Iris pigment epithelial cell (primary cell): ENCODE data around the gene CNTRL.
"Not testable (repeated sequence)": the region's sequence is repeated elsewhere in the genome, so short reads cannot be mapped to it uniquely, and the experiment has no call there.

Experiments
- DNase-seq: peaks from one replicate; pipeline ENCODE4 v3.0.0-alpha.2; 2011; ENCODE audit warnings: low read depth

Gene CNTRL

GRCh38 chr9:121179373-121179721 lies 104.6 kb downstream of the CNTRL start:
- not testable (repeated sequence) for DNase-seq

DNA sequence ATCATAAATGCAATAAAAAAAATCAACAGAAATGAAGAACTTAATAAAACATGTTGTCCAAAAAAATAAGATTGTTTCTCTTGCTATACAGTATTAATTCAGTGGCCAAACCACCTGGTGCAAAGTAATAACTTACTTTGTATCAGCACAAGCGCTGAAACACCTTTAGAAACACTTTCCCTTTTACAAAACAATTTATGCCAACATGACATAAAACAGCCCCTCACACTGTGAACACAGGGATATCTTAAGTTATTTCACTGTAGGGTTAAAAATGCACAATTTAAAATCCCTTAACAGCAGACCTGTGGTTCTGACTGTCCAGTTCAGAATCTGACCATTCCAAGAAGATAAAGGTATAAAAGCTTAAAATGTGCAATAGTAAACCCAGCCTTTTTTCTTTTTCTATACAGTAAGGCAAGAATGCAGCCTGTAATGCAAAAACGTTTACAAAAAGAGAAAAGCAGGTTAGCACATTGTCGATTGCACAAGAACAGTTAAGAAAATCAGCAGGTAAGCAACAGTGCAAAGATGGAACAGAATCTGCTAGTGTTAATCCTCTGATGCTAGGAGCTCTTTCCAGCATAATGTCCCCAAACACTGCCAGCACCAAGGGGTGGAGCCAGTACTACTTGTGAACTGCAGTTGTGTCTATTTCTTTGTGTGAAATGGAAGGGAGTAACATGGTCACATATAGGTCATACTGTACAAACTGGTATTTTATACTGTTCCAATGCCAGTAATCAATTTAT lies 105.4 kb downstream of the CNTRL start:
- DNase-seq, result no peak

DNA sequence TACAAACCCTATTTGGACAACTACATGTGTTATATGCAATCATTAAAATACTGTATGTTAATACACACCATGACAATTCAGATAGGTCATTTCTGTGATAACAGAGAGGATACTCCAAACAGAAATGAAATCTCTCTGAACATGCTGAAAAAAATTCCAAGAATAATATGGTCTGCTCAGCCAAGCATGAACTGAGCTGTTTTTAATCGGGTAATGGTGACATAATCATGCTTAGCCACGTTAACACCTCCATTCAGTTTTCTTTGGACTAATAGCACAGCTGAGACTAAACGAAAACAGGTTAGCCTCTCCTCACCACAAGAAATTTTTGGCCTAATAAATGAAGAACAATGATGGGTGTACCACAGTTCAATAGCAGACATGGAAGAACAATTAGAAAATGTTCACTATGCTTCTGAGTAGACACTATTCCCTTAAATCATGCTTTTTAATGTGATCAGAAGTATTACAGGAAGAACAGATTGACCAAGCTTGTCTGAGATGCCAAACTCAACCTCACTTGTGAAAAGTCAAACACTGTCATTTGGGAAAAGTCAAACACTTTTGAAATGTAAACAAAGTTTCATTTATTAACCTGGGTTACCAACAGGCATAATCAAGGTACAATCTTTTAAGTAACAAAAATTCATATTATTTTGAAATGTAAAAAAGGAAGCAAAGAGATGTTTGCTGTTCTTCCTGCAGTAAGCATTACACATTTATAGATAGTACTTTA lies 107.5 kb downstream of the CNTRL start:
- no peak for DNase-seq

DNA sequence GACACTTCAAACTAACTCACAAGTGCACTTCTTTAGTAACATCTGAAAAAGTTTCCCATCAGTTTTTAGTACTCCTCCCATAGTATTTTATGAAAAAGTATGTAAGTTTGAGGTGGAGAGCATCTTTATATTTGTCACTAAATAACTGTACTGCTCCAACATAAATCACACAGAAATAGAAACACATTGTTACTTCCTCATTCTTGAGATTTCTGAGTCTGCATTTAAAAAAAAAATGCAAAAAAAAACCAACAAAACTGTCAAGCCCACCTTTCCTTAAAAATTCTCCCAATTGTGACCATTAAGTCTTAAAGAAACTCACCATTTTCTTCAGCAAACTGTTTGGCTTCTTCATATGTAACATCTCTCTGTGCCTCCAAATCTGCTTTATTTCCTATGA lies 108.2 kb downstream of the CNTRL start:
- DNase-seq, result no peak

GRCh38 chr9:121183666-121184423 lies 109.1 kb downstream of the CNTRL start:
- DNase-seq, result no peak

- no peak for DNase-seq
Measured at GRCh38 chr9:121184463-121184862, 109.7 kb downstream of the CNTRL start.

DNA sequence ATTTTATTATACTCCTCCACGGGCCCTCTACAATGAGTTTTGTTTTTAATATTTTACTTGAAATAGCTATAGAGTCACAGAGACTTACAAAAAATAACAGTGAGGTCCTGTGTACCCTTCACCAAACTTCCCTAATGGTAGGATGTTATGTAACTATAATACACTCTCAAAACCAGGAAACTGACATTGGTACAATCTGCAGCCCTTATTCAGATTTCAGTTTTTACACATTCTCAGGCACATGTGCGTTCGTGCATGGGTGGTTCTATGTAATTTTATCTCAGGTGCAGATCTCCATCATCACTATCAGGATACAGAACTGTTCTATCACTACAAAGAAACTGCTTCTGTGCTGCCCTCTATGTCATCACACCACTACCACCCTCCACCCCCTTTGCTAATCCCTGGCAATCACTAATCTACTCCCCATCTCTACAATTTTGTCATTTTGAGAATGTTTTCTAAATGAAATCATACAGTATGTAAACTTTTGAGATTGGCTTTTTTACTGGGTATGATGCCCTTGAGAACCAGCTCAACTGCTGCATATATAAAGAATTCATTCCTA lies 110.5 kb downstream of the CNTRL start:
- no peak for DNase-seq

- no peak for DNase-seq
Measured at GRCh38 chr9:121185774-121186403, 111.1 kb downstream of the CNTRL start.

GRCh38 chr9:121187636-121188305 lies 113.0 kb downstream of the CNTRL start:
- peak; percentile 49 for DNase-seq

- no peak for DNase-seq
Measured at GRCh38 chr9:121189006-121189405, 114.3 kb downstream of the CNTRL start.

DNA sequence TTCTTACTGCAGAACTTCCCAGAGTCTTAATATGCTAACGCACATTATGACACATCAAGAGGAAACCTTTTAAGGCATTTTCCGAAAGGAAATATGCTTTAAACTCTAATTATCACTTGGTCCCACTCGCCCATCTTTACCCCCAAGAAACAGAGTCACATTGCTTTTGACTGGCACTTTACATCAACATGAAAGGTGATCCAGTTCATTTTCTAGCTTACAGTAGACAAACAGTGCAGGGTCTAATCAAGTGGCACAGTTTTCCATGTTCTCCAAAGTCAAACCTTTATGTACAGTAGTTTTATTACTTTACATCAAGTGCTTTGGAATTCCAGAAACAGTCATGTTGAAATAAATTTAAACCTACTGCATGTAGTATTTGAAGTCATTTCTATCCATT lies 114.9 kb downstream of the CNTRL start:
- DNase-seq, result no peak

DNA sequence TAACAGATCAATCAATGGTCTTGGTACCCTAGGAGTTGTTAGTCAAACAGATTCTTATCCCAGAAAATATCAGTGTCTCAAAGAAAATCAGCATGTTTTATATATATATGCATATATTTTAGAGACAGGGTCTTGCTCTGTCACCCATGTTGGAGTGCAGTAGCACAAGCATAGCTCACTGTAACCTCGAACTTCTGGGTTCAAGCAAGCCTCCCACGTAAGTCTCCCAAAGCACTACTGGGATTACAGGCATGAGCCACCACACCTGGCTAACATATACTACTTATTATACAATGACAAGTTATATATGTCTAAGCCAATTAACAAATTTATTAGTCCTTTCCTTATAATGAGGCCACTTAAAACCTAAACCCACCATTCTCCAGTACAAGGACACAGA lies 116.5 kb downstream of the CNTRL start:
- DNase-seq, result no peak

- DNase-seq, result no peak
Measured at GRCh38 chr9:121192518-121192917, 117.8 kb downstream of the CNTRL start.

DNA sequence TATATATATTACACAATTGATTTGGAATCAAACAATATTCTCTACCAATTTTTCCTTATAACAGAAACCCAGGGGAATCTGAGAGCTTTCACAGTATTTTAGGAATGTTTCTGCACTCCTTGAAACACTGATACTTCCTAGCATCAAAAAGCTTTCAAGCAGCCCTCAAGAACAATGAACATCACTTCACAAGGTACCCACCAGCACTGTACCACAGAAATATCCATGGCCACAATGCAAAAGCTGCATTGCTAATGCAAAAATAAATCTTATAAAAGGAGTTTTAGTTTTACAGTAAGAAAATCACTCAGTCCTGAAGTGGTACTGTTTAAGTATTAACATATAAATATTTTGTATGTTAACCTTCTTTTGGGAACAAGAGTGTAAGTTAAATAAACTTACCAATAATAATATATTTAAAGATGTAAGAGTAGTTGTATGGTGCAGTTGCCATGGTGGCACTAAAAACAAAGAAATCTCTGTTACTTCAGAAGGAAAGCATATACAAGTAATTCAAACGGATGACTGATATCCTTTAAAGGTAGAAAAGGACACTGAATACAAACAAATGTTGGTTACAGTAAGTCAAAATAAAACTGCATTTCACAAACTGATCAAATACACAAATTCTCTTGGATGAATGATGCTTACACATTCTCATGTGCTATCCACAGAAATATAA lies 118.3 kb downstream of the CNTRL start:
- DNase-seq, result peak; percentile 34

- no peak for DNase-seq
Measured at GRCh38 chr9:121194730-121195129, 120.0 kb downstream of the CNTRL start.

DNA sequence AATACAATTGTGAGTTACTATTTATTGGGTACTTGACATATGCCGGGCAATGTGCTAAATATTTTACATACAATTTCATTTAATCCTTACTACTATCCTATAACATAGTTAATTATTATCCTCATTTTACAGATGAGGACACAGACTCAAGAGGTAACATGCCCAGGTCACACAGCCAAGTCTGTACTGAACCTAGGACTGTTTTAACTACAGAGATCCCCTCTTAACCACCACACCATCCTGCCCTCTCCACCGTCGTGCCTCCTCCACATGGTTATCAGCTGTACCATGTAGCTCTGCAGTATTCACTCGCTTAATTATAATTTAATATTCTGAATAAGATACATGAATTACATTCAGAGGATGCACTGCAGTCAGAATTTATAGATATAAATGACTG lies 121.6 kb downstream of the CNTRL start:
- DNase-seq, result no peak

- DNase-seq, result no peak
Measured at GRCh38 chr9:121197132-121197531, 122.4 kb downstream of the CNTRL start.

GRCh38 chr9:121198512-121199042 lies 123.8 kb downstream of the CNTRL start:
- DNase-seq, result no peak

DNA sequence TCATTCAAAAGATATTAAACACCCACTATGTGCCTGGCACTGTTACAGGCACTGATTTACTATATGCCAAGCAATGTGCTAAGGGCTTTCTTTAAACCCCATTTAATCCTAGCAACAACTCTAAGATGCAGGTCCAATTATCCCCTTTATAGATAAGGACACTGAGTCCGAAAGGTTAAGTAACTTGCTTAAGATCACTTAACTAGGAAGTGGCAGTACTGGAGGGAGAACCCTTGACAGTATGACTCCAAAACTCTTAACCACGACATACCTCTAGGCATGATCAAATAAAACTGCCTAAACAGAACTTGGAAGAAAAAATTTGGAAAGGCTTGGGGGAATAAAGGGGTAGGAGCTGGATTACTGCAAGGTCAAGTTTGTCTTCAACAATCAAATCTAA lies 125.2 kb downstream of the CNTRL start:
- peak; percentile 15 for DNase-seq

GRCh38 chr9:121200356-121200755 lies 125.6 kb downstream of the CNTRL start:
- DNase-seq, result no peak
